H1 (cell line): ENCODE measurements around the gene CACNA1E. TPM values are rescaled to one million over a fixed set of nuclear protein-coding genes. Genes with fewer than 3 reads are reported as not detected.

Experiments used
- CTCF ChIA-PET: fragments of 300-600 bp; sonication (Branson Sonifier 250); formaldehyde crosslinking; loops from one replicate; lab custom pipeline; 2021; ENCODE audit not compliant: partially characterized antibody; lab: Charles Lee
- POLR2A ChIA-PET: fragments of 300-600 bp; sonication (Branson Sonifier 250); formaldehyde crosslinking; loops from one replicate; lab custom pipeline; 2021; ENCODE audit warnings: inconsistent platforms; ENCODE audit not compliant: partially characterized antibody; lab: Charles Lee
- DNase-seq, 2 experiments: peaks; one replicate each; pipeline versions ENCODE4 v3.0.0 to v3.0.0-alpha.2; 2010 to 2022; ENCODE audit warnings: low spot score in 2 of 2, low read depth in 1 of 2, mixed read lengths in 1 of 2
- FAIRE-seq: peaks from 2 replicates; lab custom pipeline; 2011; peaks lifted over from hg19 to GRCh38; lab: Jason Lieb, UNC
- H2AFZ ChIP-seq: 2 replicates; pipeline ENCODE4 v1.8.1; 2012; ENCODE audit warnings: low read length, inconsistent platforms
- H2AK5ac ChIP-seq: 2 replicates; pipeline ENCODE4 v1.6.1; 2013; ENCODE audit warnings: low read depth, low read length
- H2BK120ac ChIP-seq: replicated peaks from 2 replicates; pipeline ENCODE3; 2013; ENCODE audit warnings: low read depth, low read length, inconsistent platforms
- H2BK12ac ChIP-seq: 2 replicates; pipeline ENCODE4 v1.6.1; 2013; ENCODE audit warnings: low read depth, low read length
- H2BK15ac ChIP-seq: 2 replicates; pipeline ENCODE4 v1.6.1; 2013; ENCODE audit warnings: low read length
- H2BK20ac ChIP-seq: 2 replicates; pipeline ENCODE4 v1.6.1; 2013; ENCODE audit warnings: low read length
- H2BK5ac ChIP-seq: 2 replicates; pipeline ENCODE4 v1.6.1; 2013; ENCODE audit warnings: low read depth, low read length
- H3K14ac ChIP-seq: 2 replicates; pipeline ENCODE4 v1.6.1; 2013; ENCODE audit warnings: inconsistent platforms; ENCODE audit not compliant: insufficient read length
- H3K18ac ChIP-seq: 2 replicates; pipeline ENCODE4 v1.6.1; 2013; ENCODE audit warnings: low read length; ENCODE audit errors: extremely low read depth
- H3K23ac ChIP-seq: 2 replicates; pipeline ENCODE4 v1.6.1; 2013; ENCODE audit warnings: inconsistent platforms; ENCODE audit not compliant: insufficient read length
- H3K23me2 ChIP-seq: 2 replicates; pipeline ENCODE4 v1.6.1; 2013; ENCODE audit warnings: low read depth, low read length
- H3K27ac ChIP-seq: 2 replicates; pipeline ENCODE4 v1.6.1; 2011; ENCODE audit warnings: low read depth, low read length, inconsistent platforms
- H3K27me3 ChIP-seq, 4 experiments: replicated peaks in 1 of 4; 1 replicate in 1 of 4; 2 replicates in 3 of 4; pipeline versions ENCODE4 v1.6.1 to v1.8.1; 2011 to 2013; ENCODE audit warnings: low read length in 3 of 4, mild to moderate bottlenecking in 3 of 4, inconsistent platforms in 2 of 4, mixed read lengths in 2 of 4, moderate library complexity in 1 of 4; ENCODE audit not compliant: control insufficient read depth in 3 of 4, insufficient read depth in 3 of 4; ENCODE audit errors: extremely low read depth in 1 of 4
- H3K36me3 ChIP-seq, 4 experiments: 2 replicates each; pipeline versions ENCODE4 v1.6.1 to v1.8.1; 2011 to 2013; ENCODE audit warnings: mild to moderate bottlenecking in 4 of 4, low read length in 3 of 4, moderate library complexity in 2 of 4, control low read depth in 1 of 4, inconsistent platforms in 1 of 4; ENCODE audit not compliant: insufficient read depth in 4 of 4, control insufficient read depth in 2 of 4
- H3K4ac ChIP-seq: replicated peaks from 2 replicates; pipeline ENCODE3; 2013; ENCODE audit warnings: low read length, low read depth, mixed read lengths, inconsistent platforms; ENCODE audit not compliant: insufficient read length
- H3K4me1 ChIP-seq, 4 experiments: replicated peaks in 1 of 4; 1 replicate in 1 of 4; 2 replicates in 3 of 4; pipeline versions ENCODE4 v1.6.1 to v1.8.1; 2011 to 2013; ENCODE audit warnings: low read length in 3 of 4, inconsistent platforms in 2 of 4, mixed read lengths in 1 of 4; ENCODE audit not compliant: insufficient read depth in 4 of 4, control insufficient read depth in 3 of 4
- H3K4me2 ChIP-seq, 2 experiments: 2 replicates each; pipeline versions ENCODE4 v1.6.1 to v1.8.1; 2011 to 2013; ENCODE audit warnings: low read depth in 2 of 2, low read length in 2 of 2, control low read depth in 1 of 2, inconsistent platforms in 1 of 2, mild to moderate bottlenecking in 1 of 2; ENCODE audit not compliant: insufficient read depth in 1 of 2
- H3K4me3 ChIP-seq, 4 experiments: fragments of 200-600, 300-600 bp in 1 of 4; sonication (generic), shearing (Covaris generic), sonication (Bioruptor Twin) in 1 of 4; 2 replicates each; pipeline versions ENCODE4 v1.5.1 to v1.8.1; 2011 to 2016; ENCODE audit warnings: low read length in 4 of 4, low read depth in 3 of 4, control low read depth in 2 of 4, inconsistent platforms in 2 of 4, mild to moderate bottlenecking in 2 of 4, mixed read lengths in 1 of 4, moderate library complexity in 1 of 4; ENCODE audit not compliant: insufficient read depth in 2 of 4; ENCODE audit errors: extremely low read depth in 1 of 4
- H3K56ac ChIP-seq: replicated peaks from 2 replicates; pipeline ENCODE3; 2013; ENCODE audit warnings: low read depth, mild to moderate bottlenecking, mixed read lengths, low read length, inconsistent platforms; ENCODE audit not compliant: insufficient read length
- H3K79me1 ChIP-seq: 2 replicates; pipeline ENCODE4 v1.6.1; 2013; ENCODE audit warnings: low read depth, low read length, control low read depth
- H3K79me2 ChIP-seq, 2 experiments: 2 replicates each; pipeline versions ENCODE4 v1.6.1 to v1.8.1; 2012 to 2013; ENCODE audit warnings: low read length in 2 of 2, mild to moderate bottlenecking in 2 of 2, inconsistent platforms in 1 of 2; ENCODE audit not compliant: insufficient read depth in 2 of 2, control insufficient read depth in 1 of 2
- H3K9ac ChIP-seq, 4 experiments: replicated peaks in 1 of 4; 1 replicate in 1 of 4; 2 replicates in 3 of 4; pipeline versions ENCODE4 v1.6.1 to v1.8.1; 2011 to 2013; ENCODE audit warnings: low read depth in 3 of 4, low read length in 3 of 4, control low read depth in 2 of 4, mild to moderate bottlenecking in 2 of 4, moderate library complexity in 2 of 4, inconsistent platforms in 1 of 4; ENCODE audit errors: extremely low read depth in 1 of 4
- H3K9me3 ChIP-seq, 2 experiments: 2 replicates each; pipeline versions ENCODE4 v1.6.1 to v1.8.1; 2012 to 2013; ENCODE audit warnings: mild to moderate bottlenecking in 2 of 2, moderate library complexity in 2 of 2, control low read depth in 1 of 2, inconsistent platforms in 1 of 2, low read depth in 1 of 2, low read length in 1 of 2, mixed read lengths in 1 of 2; ENCODE audit not compliant: insufficient read depth in 2 of 2
- H4K20me1 ChIP-seq, 2 experiments: replicated peaks in 1 of 2; 2 replicates each; pipeline versions ENCODE3 to v1.8.1; 2011 to 2013; ENCODE audit warnings: inconsistent platforms in 2 of 2, low read length in 2 of 2, mild to moderate bottlenecking in 1 of 2; ENCODE audit not compliant: insufficient read depth in 2 of 2, control insufficient read depth in 1 of 2
- H4K5ac ChIP-seq: 2 replicates; pipeline ENCODE4 v1.6.1; 2013; ENCODE audit warnings: low read length, low read depth, mixed read lengths, inconsistent platforms; ENCODE audit not compliant: insufficient read length
- H4K8ac ChIP-seq: 2 replicates; pipeline ENCODE4 v1.8.0; 2013; ENCODE audit warnings: mild to moderate bottlenecking, moderate library complexity, low read length, inconsistent platforms; ENCODE audit not compliant: insufficient read depth; ENCODE audit errors: extremely low read depth
- H4K91ac ChIP-seq: replicated peaks from 2 replicates; pipeline ENCODE3; 2013; ENCODE audit warnings: low read length, mixed read lengths, inconsistent platforms; ENCODE audit not compliant: insufficient read length
- ASH2L ChIP-seq: fragments of 200-600, 300-600 bp; sonication (generic); IDR thresholded peaks from one replicate; pipeline ENCODE4 v1.7.1; 2017; ENCODE audit warnings: low read length
- ATF3 ChIP-seq: IDR thresholded peaks from 2 replicates; pipeline ENCODE4 v1.6.1; 2011; ENCODE audit warnings: low read depth, mild to moderate bottlenecking, low read length; ENCODE audit not compliant: insufficient read depth
- CHD2 ChIP-seq: IDR thresholded peaks from 2 replicates; pipeline ENCODE4 v1.6.1; 2012; ENCODE audit warnings: low read length, improper control_type of control experiment
- CREB1 ChIP-seq: IDR thresholded peaks from 2 replicates; pipeline ENCODE4 v1.6.1; 2012; ENCODE audit warnings: inconsistent platforms
- CTBP2 ChIP-seq: IDR thresholded peaks from 2 replicates; pipeline ENCODE4 v1.7.0; 2011; ENCODE audit warnings: borderline replicate concordance, mild to moderate bottlenecking, moderate library complexity, mixed read lengths, low read length; ENCODE audit not compliant: insufficient read depth, insufficient read length
- EGR1 ChIP-seq: IDR thresholded peaks from 2 replicates; pipeline ENCODE4 v1.6.1; 2011; ENCODE audit warnings: low read depth, low read length, borderline replicate concordance
- GTF2F1 ChIP-seq: IDR thresholded peaks from 2 replicates; pipeline ENCODE4 v1.6.1; 2012; ENCODE audit warnings: low read depth, low read length, improper control_type of control experiment, borderline replicate concordance
- JUN ChIP-seq: IDR thresholded peaks from 2 replicates; pipeline ENCODE4 v1.6.1; 2011; ENCODE audit warnings: low read depth, mild to moderate bottlenecking, improper control_type of control experiment, low read length
- RNF2 ChIP-seq: fragments of 200-900, 300-1000 bp; sonication (generic); IDR thresholded peaks from 2 replicates; pipeline ENCODE4 v1.7.1; 2016; ENCODE audit warnings: borderline replicate concordance, low read depth, mild to moderate bottlenecking, antibody characterized with exemption, low read length; ENCODE audit not compliant: poor library complexity, severe bottlenecking; ENCODE audit errors: missing control alignments
- SAP30 ChIP-seq: fragments of 300-600 bp; sonication (generic); IDR thresholded peaks from 2 replicates; pipeline ENCODE4 v1.7.1; 2012; ENCODE audit warnings: low read length, moderate library complexity, mild to moderate bottlenecking, inconsistent platforms; ENCODE audit not compliant: insufficient read depth, insufficient replicate concordance
- SP2 ChIP-seq: IDR thresholded peaks from 2 replicates; pipeline ENCODE4 v1.6.1; 2012; ENCODE audit warnings: mild to moderate bottlenecking, low read length, inconsistent platforms
- TAF1 ChIP-seq: IDR thresholded peaks from 2 replicates; pipeline ENCODE4 v1.6.1; 2011; ENCODE audit warnings: mild to moderate bottlenecking, low read depth, low read length
- TCF12 ChIP-seq: IDR thresholded peaks from 2 replicates; pipeline ENCODE4 v1.6.1; 2011; ENCODE audit warnings: low read depth, mild to moderate bottlenecking, low read length
- YY1 ChIP-seq: IDR thresholded peaks from 2 replicates; pipeline ENCODE4 v1.6.1; 2011; ENCODE audit warnings: low read depth, mild to moderate bottlenecking, low read length
- WGBS, 2 experiments: shearing (Covaris generic) in 1 of 2; methylation state at CpG; one replicate each; pipeline versions ENCODE4 v1.1.6 to v1.1.7; 2013 to 2015; ENCODE audit warnings: low lambda C conversion rate in 2 of 2, mixed read lengths in 2 of 2, inconsistent platforms in 1 of 2, low coverage in 1 of 2, missing lambda C conversion rate in 1 of 2; ENCODE audit not compliant: insufficient replicate concordance in 2 of 2, insufficient coverage in 1 of 2, insufficient read length in 1 of 2; ENCODE audit errors: extremely low coverage in 1 of 2, missing lambda C conversion rate in 1 of 2; 5-methylcytosine and 5-hydroxymethylcytosine counted together
- polyA plus RNA-seq, 7 experiments: library from polyadenylated mRNA; depleted of rRNA in 3 of 7; stranded (reverse) in 5 of 7; unstranded in 2 of 7; fragments of >200 nt in 5 of 7; fragments of 200-250 nt in 2 of 7; gene quantifications; 1 replicate in 5 of 7; 2 replicates in 1 of 7; 4 replicates in 1 of 7; pipeline versions ENCODE4 v1.2.1 to v1.2.3, GENCODE V29; 2011 to 2013; ENCODE audit warnings: missing spikeins in 2 of 7, mixed read lengths in 2 of 7
- total RNA-seq: library from RNA; stranded (reverse); fragmentation: NEBNext Ultra II Directional; extraction: Animal tissue kit (Norgen Biotek cat#: 25700); gene quantifications from 2 replicates; pipeline ENCODE4 v1.2.1, GENCODE V29; 2021

The CACNA1E gene
- total and polyA plus RNA-seq, 2 of the 8 experiments (the other 6 are each of a cell fraction or from before 2014, with no cell fraction given) = 0.98 to 1.3 TPM

- Histone ChIP-seq H2BK5ac (no peak overlapping the region), H2AFZ (no peak overlapping the region), H3K79me2 (no peaks in the 10 kb centered on the region), H3K4me1 (peaks cover 2 to 14% (median 6%) of the 10 kb centered on the region in 4 experiments; a peak in 5 of 7 replicates), H2AK5ac (no peak overlapping the region), H3K23me2 (peaks cover 13% of the 10 kb centered on the region), H3K27me3 (peaks cover 10 to 29% (median 25%) of the 10 kb centered on the region in 4 experiments), H2BK12ac (no peak overlapping the region), H3K4ac (no peak overlapping the region), H2BK15ac (no peak overlapping the region), H4K5ac (no peak overlapping the region), H3K36me3 (no peaks in the 10 kb centered on the region), H3K4me2 (no peak overlapping the region), H4K20me1 (no peaks in the 10 kb centered on the region), H3K14ac (no peak overlapping the region), H2BK20ac (no peak overlapping the region), H3K4me3 (no peak overlapping the region), H3K79me1 (no peaks in the 10 kb centered on the region), H3K27ac (no peak overlapping the region), H4K8ac (no peak overlapping the region), H3K18ac (no peak overlapping the region), H3K56ac (no peak overlapping the region), H3K9me3 (no peaks in the 10 kb centered on the region), H3K9ac (no peak overlapping the region), H2BK120ac (no peak overlapping the region), H4K91ac (no peak overlapping the region), H3K23ac (no peak overlapping the region)
- WGBS, 2 experiments = 92% methylated on average over 2 of the region's 2 CpGs; no CpG with 5 or more reads in 1 of the 2 experiments
- no peak for FAIRE-seq
- no peak for DNase-seq
- POLR2A ChIA-PET = interaction anchor here (1.2 kb wide), 1 partner anchor 31 kb away, joined by 3 read pairs; no protein-coding TSS in a partner anchor
- CTCF ChIA-PET = interaction anchor here (0.6 to 12.6 kb wide), 48 partner anchors 10 to 603 kb away, joined by 3 to 105 read pairs (median 5); no protein-coding TSS in a partner anchor
- TF ChIP-seq CTBP2 = no peak
- TF ChIP-seq ASH2L = no peak
- no peak for TF ChIP-seq SP2
- no peak for TF ChIP-seq JUN
- TF ChIP-seq YY1 = no peak
- TF ChIP-seq EGR1 = no peak
- no peak for TF ChIP-seq CREB1
- TF ChIP-seq SAP30 = no peak
- TF ChIP-seq CHD2 = no peak
- no peak for TF ChIP-seq ATF3
- no peak for TF ChIP-seq GTF2F1
- TF ChIP-seq TAF1 = no peak
- TF ChIP-seq RNF2 = no peak
- no peak for TF ChIP-seq TCF12
These were observed 5.0 kb upstream of the CACNA1E start for GRCh38 chr1:181478306-181478705.
